H1 (cell line): ENCODE data around the gene WDFY1. TPM values are rescaled to one million over a fixed set of nuclear protein-coding genes. Genes with fewer than 3 reads are reported as not detected.

Source experiments
- CTCF ChIA-PET: fragments of 300-600 bp; sonication (Branson Sonifier 250); formaldehyde crosslinking; loops from one replicate; lab custom pipeline; 2021; ENCODE audit not compliant: partially characterized antibody; lab: Charles Lee
- POLR2A ChIA-PET: fragments of 300-600 bp; sonication (Branson Sonifier 250); formaldehyde crosslinking; loops from one replicate; lab custom pipeline; 2021; ENCODE audit warnings: inconsistent platforms; ENCODE audit not compliant: partially characterized antibody; lab: Charles Lee
- DNase-seq, 2 experiments: peaks; one replicate each; pipeline versions ENCODE4 v3.0.0 to v3.0.0-alpha.2; 2010 to 2022; ENCODE audit warnings: low spot score in 2 of 2, low read depth in 1 of 2, mixed read lengths in 1 of 2
- FAIRE-seq: peaks from 2 replicates; lab custom pipeline; 2011; peaks lifted over from hg19 to GRCh38; lab: Jason Lieb, UNC
- H2AFZ ChIP-seq: 2 replicates; pipeline ENCODE4 v1.8.1; 2012; ENCODE audit warnings: low read length, inconsistent platforms
- H2AK5ac ChIP-seq: 2 replicates; pipeline ENCODE4 v1.6.1; 2013; ENCODE audit warnings: low read depth, low read length
- H2BK120ac ChIP-seq: replicated peaks from 2 replicates; pipeline ENCODE3; 2013; ENCODE audit warnings: low read depth, low read length, inconsistent platforms
- H2BK12ac ChIP-seq: 2 replicates; pipeline ENCODE4 v1.6.1; 2013; ENCODE audit warnings: low read depth, low read length
- H2BK15ac ChIP-seq: 2 replicates; pipeline ENCODE4 v1.6.1; 2013; ENCODE audit warnings: low read length
- H2BK20ac ChIP-seq: 2 replicates; pipeline ENCODE4 v1.6.1; 2013; ENCODE audit warnings: low read length
- H2BK5ac ChIP-seq: 2 replicates; pipeline ENCODE4 v1.6.1; 2013; ENCODE audit warnings: low read depth, low read length
- H3K14ac ChIP-seq: 2 replicates; pipeline ENCODE4 v1.6.1; 2013; ENCODE audit warnings: inconsistent platforms; ENCODE audit not compliant: insufficient read length
- H3K18ac ChIP-seq: 2 replicates; pipeline ENCODE4 v1.6.1; 2013; ENCODE audit warnings: low read length; ENCODE audit errors: extremely low read depth
- H3K23ac ChIP-seq: 2 replicates; pipeline ENCODE4 v1.6.1; 2013; ENCODE audit warnings: inconsistent platforms; ENCODE audit not compliant: insufficient read length
- H3K23me2 ChIP-seq: 2 replicates; pipeline ENCODE4 v1.6.1; 2013; ENCODE audit warnings: low read depth, low read length
- H3K27ac ChIP-seq: 2 replicates; pipeline ENCODE4 v1.6.1; 2011; ENCODE audit warnings: low read depth, low read length, inconsistent platforms
- H3K27me3 ChIP-seq, 4 experiments: replicated peaks in 1 of 4; 1 replicate in 1 of 4; 2 replicates in 3 of 4; pipeline versions ENCODE4 v1.6.1 to v1.8.1; 2011 to 2013; ENCODE audit warnings: low read length in 3 of 4, mild to moderate bottlenecking in 3 of 4, inconsistent platforms in 2 of 4, mixed read lengths in 2 of 4, moderate library complexity in 1 of 4; ENCODE audit not compliant: control insufficient read depth in 3 of 4, insufficient read depth in 3 of 4; ENCODE audit errors: extremely low read depth in 1 of 4
- H3K36me3 ChIP-seq, 4 experiments: 2 replicates each; pipeline versions ENCODE4 v1.6.1 to v1.8.1; 2011 to 2013; ENCODE audit warnings: mild to moderate bottlenecking in 4 of 4, low read length in 3 of 4, moderate library complexity in 2 of 4, control low read depth in 1 of 4, inconsistent platforms in 1 of 4; ENCODE audit not compliant: insufficient read depth in 4 of 4, control insufficient read depth in 2 of 4
- H3K4ac ChIP-seq: replicated peaks from 2 replicates; pipeline ENCODE3; 2013; ENCODE audit warnings: low read length, low read depth, mixed read lengths, inconsistent platforms; ENCODE audit not compliant: insufficient read length
- H3K4me1 ChIP-seq, 4 experiments: replicated peaks in 1 of 4; 1 replicate in 1 of 4; 2 replicates in 3 of 4; pipeline versions ENCODE4 v1.6.1 to v1.8.1; 2011 to 2013; ENCODE audit warnings: low read length in 3 of 4, inconsistent platforms in 2 of 4, mixed read lengths in 1 of 4; ENCODE audit not compliant: insufficient read depth in 4 of 4, control insufficient read depth in 3 of 4
- H3K4me2 ChIP-seq, 2 experiments: 2 replicates each; pipeline versions ENCODE4 v1.6.1 to v1.8.1; 2011 to 2013; ENCODE audit warnings: low read depth in 2 of 2, low read length in 2 of 2, control low read depth in 1 of 2, inconsistent platforms in 1 of 2, mild to moderate bottlenecking in 1 of 2; ENCODE audit not compliant: insufficient read depth in 1 of 2
- H3K4me3 ChIP-seq, 4 experiments: fragments of 200-600, 300-600 bp in 1 of 4; sonication (generic), shearing (Covaris generic), sonication (Bioruptor Twin) in 1 of 4; 2 replicates each; pipeline versions ENCODE4 v1.5.1 to v1.8.1; 2011 to 2016; ENCODE audit warnings: low read length in 4 of 4, low read depth in 3 of 4, control low read depth in 2 of 4, inconsistent platforms in 2 of 4, mild to moderate bottlenecking in 2 of 4, mixed read lengths in 1 of 4, moderate library complexity in 1 of 4; ENCODE audit not compliant: insufficient read depth in 2 of 4; ENCODE audit errors: extremely low read depth in 1 of 4
- H3K56ac ChIP-seq: replicated peaks from 2 replicates; pipeline ENCODE3; 2013; ENCODE audit warnings: low read depth, mild to moderate bottlenecking, mixed read lengths, low read length, inconsistent platforms; ENCODE audit not compliant: insufficient read length
- H3K79me1 ChIP-seq: 2 replicates; pipeline ENCODE4 v1.6.1; 2013; ENCODE audit warnings: low read depth, low read length, control low read depth
- H3K79me2 ChIP-seq, 2 experiments: 2 replicates each; pipeline versions ENCODE4 v1.6.1 to v1.8.1; 2012 to 2013; ENCODE audit warnings: low read length in 2 of 2, mild to moderate bottlenecking in 2 of 2, inconsistent platforms in 1 of 2; ENCODE audit not compliant: insufficient read depth in 2 of 2, control insufficient read depth in 1 of 2
- H3K9ac ChIP-seq, 4 experiments: replicated peaks in 1 of 4; 1 replicate in 1 of 4; 2 replicates in 3 of 4; pipeline versions ENCODE4 v1.6.1 to v1.8.1; 2011 to 2013; ENCODE audit warnings: low read depth in 3 of 4, low read length in 3 of 4, control low read depth in 2 of 4, mild to moderate bottlenecking in 2 of 4, moderate library complexity in 2 of 4, inconsistent platforms in 1 of 4; ENCODE audit errors: extremely low read depth in 1 of 4
- H3K9me3 ChIP-seq, 2 experiments: 2 replicates each; pipeline versions ENCODE4 v1.6.1 to v1.8.1; 2012 to 2013; ENCODE audit warnings: mild to moderate bottlenecking in 2 of 2, moderate library complexity in 2 of 2, control low read depth in 1 of 2, inconsistent platforms in 1 of 2, low read depth in 1 of 2, low read length in 1 of 2, mixed read lengths in 1 of 2; ENCODE audit not compliant: insufficient read depth in 2 of 2
- H4K20me1 ChIP-seq, 2 experiments: replicated peaks in 1 of 2; 2 replicates each; pipeline versions ENCODE3 to v1.8.1; 2011 to 2013; ENCODE audit warnings: inconsistent platforms in 2 of 2, low read length in 2 of 2, mild to moderate bottlenecking in 1 of 2; ENCODE audit not compliant: insufficient read depth in 2 of 2, control insufficient read depth in 1 of 2
- H4K5ac ChIP-seq: 2 replicates; pipeline ENCODE4 v1.6.1; 2013; ENCODE audit warnings: low read length, low read depth, mixed read lengths, inconsistent platforms; ENCODE audit not compliant: insufficient read length
- H4K8ac ChIP-seq: 2 replicates; pipeline ENCODE4 v1.8.0; 2013; ENCODE audit warnings: mild to moderate bottlenecking, moderate library complexity, low read length, inconsistent platforms; ENCODE audit not compliant: insufficient read depth; ENCODE audit errors: extremely low read depth
- H4K91ac ChIP-seq: replicated peaks from 2 replicates; pipeline ENCODE3; 2013; ENCODE audit warnings: low read length, mixed read lengths, inconsistent platforms; ENCODE audit not compliant: insufficient read length
- CBX5 ChIP-seq: fragments of 300-800, 300-1000 bp; sonication (generic); IDR thresholded peaks from 2 replicates; pipeline ENCODE4 v1.7.1; 2016; ENCODE audit warnings: antibody characterized with exemption, low read length, low read depth
- CEBPB ChIP-seq: IDR thresholded peaks from 2 replicates; pipeline ENCODE4 v1.6.1; 2012; ENCODE audit warnings: low read depth, low read length
- CTBP2 ChIP-seq: IDR thresholded peaks from 2 replicates; pipeline ENCODE4 v1.7.0; 2011; ENCODE audit warnings: borderline replicate concordance, mild to moderate bottlenecking, moderate library complexity, mixed read lengths, low read length; ENCODE audit not compliant: insufficient read depth, insufficient read length
- EGR1 ChIP-seq: IDR thresholded peaks from 2 replicates; pipeline ENCODE4 v1.6.1; 2011; ENCODE audit warnings: low read depth, low read length, borderline replicate concordance
- GTF2F1 ChIP-seq: IDR thresholded peaks from 2 replicates; pipeline ENCODE4 v1.6.1; 2012; ENCODE audit warnings: low read depth, low read length, improper control_type of control experiment, borderline replicate concordance
- HDAC6 ChIP-seq: IDR thresholded peaks from one replicate; pipeline ENCODE4 v1.7.1; 2012; ENCODE audit warnings: low read depth, mild to moderate bottlenecking, inconsistent platforms, low read length, moderate library complexity
- JUND ChIP-seq: IDR thresholded peaks from 2 replicates; pipeline ENCODE4 v1.6.1; 2011; ENCODE audit warnings: mild to moderate bottlenecking, improper control_type of control experiment, low read length
- RBBP5 ChIP-seq: IDR thresholded peaks from 2 replicates; pipeline ENCODE4 v1.7.1; 2012; ENCODE audit warnings: low read depth, mild to moderate bottlenecking, inconsistent platforms, low read length, moderate library complexity, borderline replicate concordance
- RNF2 ChIP-seq: fragments of 200-900, 300-1000 bp; sonication (generic); IDR thresholded peaks from 2 replicates; pipeline ENCODE4 v1.7.1; 2016; ENCODE audit warnings: borderline replicate concordance, low read depth, mild to moderate bottlenecking, antibody characterized with exemption, low read length; ENCODE audit not compliant: poor library complexity, severe bottlenecking; ENCODE audit errors: missing control alignments
- SRF ChIP-seq: IDR thresholded peaks from 2 replicates; pipeline ENCODE4 v1.6.1; 2011; ENCODE audit warnings: mild to moderate bottlenecking, low read depth, low read length, moderate library complexity
- WGBS, 2 experiments: shearing (Covaris generic) in 1 of 2; methylation state at CpG; one replicate each; pipeline versions ENCODE4 v1.1.6 to v1.1.7; 2013 to 2015; ENCODE audit warnings: low lambda C conversion rate in 2 of 2, mixed read lengths in 2 of 2, inconsistent platforms in 1 of 2, low coverage in 1 of 2, missing lambda C conversion rate in 1 of 2; ENCODE audit not compliant: insufficient replicate concordance in 2 of 2, insufficient coverage in 1 of 2, insufficient read length in 1 of 2; ENCODE audit errors: extremely low coverage in 1 of 2, missing lambda C conversion rate in 1 of 2; 5-methylcytosine and 5-hydroxymethylcytosine counted together
- polyA plus RNA-seq, 7 experiments: library from polyadenylated mRNA; depleted of rRNA in 3 of 7; stranded (reverse) in 5 of 7; unstranded in 2 of 7; fragments of >200 nt in 5 of 7; fragments of 200-250 nt in 2 of 7; gene quantifications; 1 replicate in 5 of 7; 2 replicates in 1 of 7; 4 replicates in 1 of 7; pipeline versions ENCODE4 v1.2.1 to v1.2.3, GENCODE V29; 2011 to 2013; ENCODE audit warnings: missing spikeins in 2 of 7, mixed read lengths in 2 of 7
- total RNA-seq: library from RNA; stranded (reverse); fragmentation: NEBNext Ultra II Directional; extraction: Animal tissue kit (Norgen Biotek cat#: 25700); gene quantifications from 2 replicates; pipeline ENCODE4 v1.2.1, GENCODE V29; 2021

The WDFY1 gene
- total and polyA plus RNA-seq, 2 of the 8 experiments (the other 6 are each of a cell fraction or from before 2014, with no cell fraction given) = 68.4 to 94.7 TPM

DNA sequence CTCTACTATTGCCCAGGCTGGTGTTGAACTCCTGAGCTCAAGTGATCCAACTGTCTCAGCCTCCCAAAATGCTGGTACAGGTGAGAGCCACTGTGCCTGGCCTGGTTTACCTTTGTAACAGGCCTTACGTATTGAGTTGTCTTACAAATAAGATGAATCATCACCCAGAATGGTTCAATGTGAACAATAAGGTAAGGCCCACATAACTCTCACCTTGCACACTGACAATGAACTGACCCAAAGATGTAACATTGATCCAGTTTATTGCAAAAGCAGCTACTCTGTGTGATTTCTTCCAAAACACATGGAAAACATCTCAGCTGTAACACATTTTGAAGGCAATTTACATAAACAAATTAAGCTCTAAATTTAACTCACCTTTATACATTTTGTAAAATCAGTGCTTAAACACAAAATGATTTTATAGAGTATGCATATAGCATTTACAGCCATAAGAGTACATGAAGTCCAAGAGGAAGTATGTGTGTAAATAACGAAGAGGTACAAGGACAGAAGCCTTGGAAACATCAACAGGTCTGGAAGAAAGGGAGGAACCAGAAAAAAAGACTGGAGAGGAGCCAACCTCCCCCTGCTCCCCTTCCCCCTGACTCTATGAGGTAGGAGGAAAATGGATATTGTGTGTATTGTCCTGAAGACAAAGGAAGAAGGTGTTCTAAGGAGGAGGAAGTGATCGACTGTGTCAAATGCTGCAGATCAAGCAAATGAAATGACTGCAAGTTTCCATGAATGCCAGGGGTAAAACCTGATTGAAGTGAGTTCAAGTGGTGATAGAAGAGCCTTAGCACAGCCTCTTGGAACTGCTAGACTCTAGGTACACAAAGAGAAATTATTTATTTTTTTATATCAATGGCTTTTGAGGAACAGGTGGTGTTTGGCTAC, 5.6 kb upstream of the WDFY1 start:
- 79% methylated on average over 3 of the region's 3 CpGs; no CpG with 5 or more reads in 1 of the 2 experiments for WGBS, 2 experiments
- H3K9ac ChIP-seq = no peak overlapping the region
- peaks cover 0 to 15% (median 11%) of the 10 kb centered on the region in 4 experiments; a peak in 5 of 7 replicates for H3K4me1 ChIP-seq
- H4K20me1 ChIP-seq = no peaks in the 10 kb centered on the region
- H3K56ac ChIP-seq = no peak overlapping the region
- no peak overlapping the region for H4K5ac ChIP-seq
- no peak overlapping the region for H2AK5ac ChIP-seq
- POLR2A ChIA-PET = interaction anchor here (1.1 to 1.8 kb wide), 3 partner anchors 9 to 15 kb away, joined by 4 to 6 read pairs (median 4); no protein-coding TSS in a partner anchor
- CTCF ChIA-PET = interaction anchor here (0.5 to 1.2 kb wide), 4 partner anchors 16 to 265 kb away, joined by 4 to 5 read pairs (median 4); no protein-coding TSS in a partner anchor
- no peak overlapping the region for H4K8ac ChIP-seq
- H4K91ac ChIP-seq = no peak overlapping the region
- H3K4ac ChIP-seq = no peak overlapping the region
- peak overlapping the region; percentile 63; the same call in 1 of the 2 replicates for H2BK20ac ChIP-seq
- H3K27ac ChIP-seq = no peak overlapping the region
- H2BK12ac ChIP-seq = no peak overlapping the region; the same call in 1 of the 2 replicates
- 0 out of 2 replicates have a peak overlapping the region, but pooled peaks have one; percentile 1 for H2BK15ac ChIP-seq
- H3K23me2 ChIP-seq = no peaks in the 10 kb centered on the region
- no peak overlapping the region for H3K4me3 ChIP-seq
- H3K14ac ChIP-seq = no peak overlapping the region
- no peak overlapping the region; the same call in 1 of the 2 replicates for H2BK5ac ChIP-seq
- peak overlapping the region in 1 of 2 experiments; percentile 25; a peak in 1 of 4 replicates for H3K4me2 ChIP-seq
- no peak overlapping the region for H2BK120ac ChIP-seq
- no peak overlapping the region for H3K18ac ChIP-seq
- FAIRE-seq (no peak), DNase-seq (no peak)
- H2AFZ ChIP-seq = no peak overlapping the region
- H3K79me1 ChIP-seq = no peaks in the 10 kb centered on the region
- H3K23ac ChIP-seq = no peak overlapping the region
- no peaks in the 10 kb centered on the region for H3K36me3 ChIP-seq
- H3K9me3 ChIP-seq = no peaks in the 10 kb centered on the region
- no peaks in the 10 kb centered on the region for H3K27me3 ChIP-seq
- no peaks in the 10 kb centered on the region for H3K79me2 ChIP-seq
- TF ChIP-seq CEBPB (no peak), JUND (no peak), CBX5 (no peak), EGR1 (no peak), GTF2F1 (no peak), HDAC6 (no peak), CTBP2 (no peak), RNF2 (no peak), SRF (no peak), RBBP5 (no peak)
